Glutamatergic neuron (in vitro differentiated cells): ENCODE results near the gene EHF. TPM values are rescaled to one million over a fixed set of nuclear protein-coding genes. Genes with fewer than 3 reads are reported as not detected.

ENCODE experiments used
- DNase-seq: peaks from one replicate; pipeline ENCODE4 v3.0.0; 2022
- H3K27ac Mint-ChIP-seq: one replicate; pipeline ENCODE4 v1.8.0; 2020; ENCODE audit warnings: mild to moderate bottlenecking, mixed read lengths, inconsistent platforms; ENCODE audit not compliant: unreplicated experiment
- H3K27me3 Mint-ChIP-seq: one replicate; pipeline ENCODE4 v1.8.0; 2020; ENCODE audit warnings: mild to moderate bottlenecking, moderate library complexity, mixed read lengths, inconsistent platforms; ENCODE audit not compliant: unreplicated experiment
- H3K36me3 Mint-ChIP-seq: one replicate; pipeline ENCODE4 v1.8.0; 2020; ENCODE audit warnings: mild to moderate bottlenecking, mixed read lengths, inconsistent platforms; ENCODE audit not compliant: unreplicated experiment
- H3K4me1 Mint-ChIP-seq: one replicate; pipeline ENCODE4 v1.8.0; 2020; ENCODE audit warnings: mild to moderate bottlenecking, low read depth, mixed read lengths, inconsistent platforms; ENCODE audit not compliant: unreplicated experiment
- H3K4me3 Mint-ChIP-seq: one replicate; pipeline ENCODE4 v1.8.0; 2020; ENCODE audit warnings: mild to moderate bottlenecking, mixed read lengths, inconsistent platforms; ENCODE audit not compliant: unreplicated experiment
- H3K9me3 Mint-ChIP-seq: one replicate; pipeline ENCODE4 v1.8.0; 2020; ENCODE audit warnings: mild to moderate bottlenecking, moderate library complexity, mixed read lengths, inconsistent platforms; ENCODE audit not compliant: unreplicated experiment
- total RNA-seq: library from RNA; stranded (reverse); fragmentation: NEBNext Ultra II Directional; extraction: Animal tissue kit (Norgen Biotek cat#: 25700); gene quantifications from one replicate; pipeline ENCODE4 v1.2.1, GENCODE V29; 2021; ENCODE audit not compliant: unreplicated experiment
- TF ChIP-seq, protein P1 (sequence below): fragments of 200-600 bp; sonication (generic); IDR thresholded peaks from one replicate; pipeline ENCODE4 v1.5.0; 2021; ENCODE audit not compliant: partially characterized antibody, unreplicated experiment

EHF gene
- total RNA-seq, 1 donor from 2014 or later, result not detected

DNA sequence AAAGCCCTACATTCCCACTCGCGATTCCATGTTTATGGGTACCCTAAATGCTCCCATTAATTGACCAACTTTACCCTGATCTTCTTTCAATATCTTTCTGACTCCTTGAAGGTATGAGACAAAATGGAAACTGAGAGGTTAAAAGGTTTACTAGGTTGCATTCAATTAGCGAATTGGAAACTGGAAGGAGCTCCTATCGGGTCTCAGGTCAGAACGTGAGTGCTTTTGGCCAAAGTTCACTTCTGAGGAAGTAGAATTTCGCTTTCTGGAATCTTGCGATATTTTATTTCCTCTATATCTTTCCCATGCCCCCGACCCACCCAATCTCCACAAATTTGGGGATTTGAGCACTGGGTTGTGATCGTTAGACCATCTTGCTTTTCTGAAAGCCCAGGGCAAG, 2.6 kb downstream of the EHF start:
- TF ChIP-seq, protein P1, sequence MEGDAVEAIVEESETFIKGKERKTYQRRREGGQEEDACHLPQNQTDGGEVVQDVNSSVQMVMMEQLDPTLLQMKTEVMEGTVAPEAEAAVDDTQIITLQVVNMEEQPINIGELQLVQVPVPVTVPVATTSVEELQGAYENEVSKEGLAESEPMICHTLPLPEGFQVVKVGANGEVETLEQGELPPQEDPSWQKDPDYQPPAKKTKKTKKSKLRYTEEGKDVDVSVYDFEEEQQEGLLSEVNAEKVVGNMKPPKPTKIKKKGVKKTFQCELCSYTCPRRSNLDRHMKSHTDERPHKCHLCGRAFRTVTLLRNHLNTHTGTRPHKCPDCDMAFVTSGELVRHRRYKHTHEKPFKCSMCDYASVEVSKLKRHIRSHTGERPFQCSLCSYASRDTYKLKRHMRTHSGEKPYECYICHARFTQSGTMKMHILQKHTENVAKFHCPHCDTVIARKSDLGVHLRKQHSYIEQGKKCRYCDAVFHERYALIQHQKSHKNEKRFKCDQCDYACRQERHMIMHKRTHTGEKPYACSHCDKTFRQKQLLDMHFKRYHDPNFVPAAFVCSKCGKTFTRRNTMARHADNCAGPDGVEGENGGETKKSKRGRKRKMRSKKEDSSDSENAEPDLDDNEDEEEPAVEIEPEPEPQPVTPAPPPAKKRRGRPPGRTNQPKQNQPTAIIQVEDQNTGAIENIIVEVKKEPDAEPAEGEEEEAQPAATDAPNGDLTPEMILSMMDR, result no peak
- no peak for DNase-seq
- H3K27ac Mint-ChIP-seq, result no peak overlapping the region
- H3K36me3 Mint-ChIP-seq, result no peaks in the 10 kb centered on the region
- no peak overlapping the region for H3K4me3 Mint-ChIP-seq
- H3K27me3 Mint-ChIP-seq, result no peaks in the 10 kb centered on the region
- H3K4me1 Mint-ChIP-seq, result peaks cover 2% of the 10 kb centered on the region
- no peaks in the 10 kb centered on the region for H3K9me3 Mint-ChIP-seq

DNA sequence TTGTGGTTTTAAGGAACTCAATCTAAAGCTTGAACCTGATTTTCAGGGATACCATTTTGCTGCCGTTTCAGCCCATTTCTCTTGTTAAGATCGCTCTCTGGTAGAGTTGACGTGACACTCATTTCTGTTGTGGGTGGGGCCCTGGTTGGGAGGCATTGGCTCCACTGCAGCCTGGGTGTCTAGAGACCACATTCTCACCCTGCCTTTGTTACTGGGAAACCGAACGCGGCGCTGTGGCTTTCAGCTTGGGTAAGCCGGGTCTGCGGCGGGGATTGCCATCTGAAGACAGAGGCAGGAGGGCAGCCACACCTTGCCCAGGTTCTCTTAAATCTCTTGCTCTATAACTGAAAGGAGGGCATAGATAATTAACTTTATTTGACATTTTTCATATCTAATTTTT, 3.2 kb downstream of the EHF start:
- DNase-seq, result no peak
- Mint-ChIP-seq H3K36me3 (no peaks in the 10 kb centered on the region), H3K27ac (no peak overlapping the region), H3K27me3 (no peaks in the 10 kb centered on the region), H3K9me3 (no peaks in the 10 kb centered on the region), H3K4me3 (no peak overlapping the region), H3K4me1 (peaks cover 2% of the 10 kb centered on the region)
- TF ChIP-seq, protein P1, result no peak

DNA sequence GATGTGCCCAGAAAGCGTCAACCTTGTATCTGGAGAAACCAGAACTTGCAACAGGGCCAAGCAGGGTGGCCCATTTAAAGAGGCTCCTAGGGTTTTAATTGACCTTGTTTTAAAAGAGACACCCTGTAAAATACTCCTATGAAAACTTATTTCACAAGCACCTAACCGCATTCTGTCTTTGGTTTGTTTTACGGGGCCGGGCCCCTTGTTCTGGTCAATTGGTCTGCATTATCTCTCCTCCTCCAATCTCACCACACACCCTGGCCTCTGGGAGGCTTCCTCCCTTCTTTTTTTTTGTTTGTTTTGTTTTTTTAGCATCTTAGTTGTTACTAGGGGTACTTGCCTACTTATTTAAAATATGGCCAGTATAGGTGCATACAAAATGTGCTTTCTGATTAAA, 4.7 kb downstream of the EHF start:
- Mint-ChIP-seq H3K4me1 (no peaks in the 10 kb centered on the region), H3K27ac (no peak overlapping the region), H3K9me3 (no peaks in the 10 kb centered on the region), H3K36me3 (no peaks in the 10 kb centered on the region), H3K4me3 (no peak overlapping the region), H3K27me3 (no peaks in the 10 kb centered on the region)
- TF ChIP-seq, protein P1, result no peak
- no peak for DNase-seq

DNA sequence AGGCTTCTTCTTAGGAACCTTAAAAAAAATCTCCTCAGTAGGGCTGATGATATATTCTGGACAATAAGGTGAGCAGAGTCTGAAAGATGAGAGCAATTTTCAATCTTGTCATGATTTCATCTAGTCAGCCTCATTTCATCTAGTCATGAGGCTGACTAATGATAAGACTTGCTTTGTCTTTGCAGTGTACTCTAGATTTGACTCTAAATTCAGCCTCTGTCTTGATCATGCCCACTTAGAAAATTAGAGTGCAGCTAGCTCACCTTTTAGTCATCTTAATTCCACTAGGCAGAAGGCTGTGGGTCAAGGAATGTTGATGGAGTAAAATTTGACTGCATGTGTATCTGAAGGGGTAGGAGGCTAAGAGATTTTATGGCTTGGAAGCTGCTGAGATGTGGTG, 5.5 kb downstream of the EHF start:
- TF ChIP-seq, protein P1, result no peak
- no peak for DNase-seq
- no peak overlapping the region for H3K4me3 Mint-ChIP-seq
- H3K27me3 Mint-ChIP-seq, result no peaks in the 10 kb centered on the region
- no peaks in the 10 kb centered on the region for H3K36me3 Mint-ChIP-seq
- H3K4me1 Mint-ChIP-seq, result no peaks in the 10 kb centered on the region
- H3K9me3 Mint-ChIP-seq, result no peaks in the 10 kb centered on the region
- no peak overlapping the region for H3K27ac Mint-ChIP-seq

DNA sequence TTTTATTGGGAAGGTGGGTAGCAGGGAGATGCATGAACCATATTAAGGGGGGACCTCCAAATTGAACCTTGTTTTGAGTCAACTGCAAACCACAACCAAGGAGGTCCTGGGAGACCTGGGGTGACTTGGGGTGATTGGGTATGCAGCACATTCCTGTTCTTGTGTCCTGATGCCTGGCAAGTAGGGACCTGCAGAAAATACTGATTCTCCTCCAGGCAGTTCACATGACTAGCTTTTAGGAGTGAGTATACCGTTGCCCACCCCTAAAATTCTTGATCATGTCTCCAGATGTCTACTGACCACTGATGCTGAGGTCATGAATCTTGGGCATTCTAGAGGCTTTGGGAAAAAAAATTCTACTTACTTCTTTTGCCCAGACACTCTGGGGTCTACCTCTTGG, 6.3 kb downstream of the EHF start:
- H3K9me3 Mint-ChIP-seq, result no peaks in the 10 kb centered on the region
- no peaks in the 10 kb centered on the region for H3K27me3 Mint-ChIP-seq
- H3K4me1 Mint-ChIP-seq, result no peaks in the 10 kb centered on the region
- no peak overlapping the region for H3K27ac Mint-ChIP-seq
- no peak for DNase-seq
- H3K4me3 Mint-ChIP-seq, result no peak overlapping the region
- H3K36me3 Mint-ChIP-seq, result no peaks in the 10 kb centered on the region
- TF ChIP-seq, protein P1, result no peak
